H1 (cell line): ENCODE data around the gene UBAC1. TPM values are rescaled to one million over a fixed set of nuclear protein-coding genes. Genes with fewer than 3 reads are reported as not detected.
A peak's percentile ranks its signal among the peaks of the same experiment; 100 is the strongest.

Source experiments
- CTCF ChIA-PET: fragments of 300-600 bp; sonication (Branson Sonifier 250); formaldehyde crosslinking; loops from one replicate; lab custom pipeline; 2021; ENCODE audit not compliant: partially characterized antibody; lab: Charles Lee
- POLR2A ChIA-PET: fragments of 300-600 bp; sonication (Branson Sonifier 250); formaldehyde crosslinking; loops from one replicate; lab custom pipeline; 2021; ENCODE audit warnings: inconsistent platforms; ENCODE audit not compliant: partially characterized antibody; lab: Charles Lee
- DNase-seq, 2 experiments: peaks; one replicate each; pipeline versions ENCODE4 v3.0.0 to v3.0.0-alpha.2; 2010 to 2022; ENCODE audit warnings: low spot score in 2 of 2, low read depth in 1 of 2, mixed read lengths in 1 of 2
- FAIRE-seq: peaks from 2 replicates; lab custom pipeline; 2011; peaks lifted over from hg19 to GRCh38; lab: Jason Lieb, UNC
- H2AFZ ChIP-seq: 2 replicates; pipeline ENCODE4 v1.8.1; 2012; ENCODE audit warnings: low read length, inconsistent platforms
- H2AK5ac ChIP-seq: 2 replicates; pipeline ENCODE4 v1.6.1; 2013; ENCODE audit warnings: low read depth, low read length
- H2BK120ac ChIP-seq: replicated peaks from 2 replicates; pipeline ENCODE3; 2013; ENCODE audit warnings: low read depth, low read length, inconsistent platforms
- H2BK12ac ChIP-seq: 2 replicates; pipeline ENCODE4 v1.6.1; 2013; ENCODE audit warnings: low read depth, low read length
- H2BK15ac ChIP-seq: 2 replicates; pipeline ENCODE4 v1.6.1; 2013; ENCODE audit warnings: low read length
- H2BK20ac ChIP-seq: 2 replicates; pipeline ENCODE4 v1.6.1; 2013; ENCODE audit warnings: low read length
- H2BK5ac ChIP-seq: 2 replicates; pipeline ENCODE4 v1.6.1; 2013; ENCODE audit warnings: low read depth, low read length
- H3K14ac ChIP-seq: 2 replicates; pipeline ENCODE4 v1.6.1; 2013; ENCODE audit warnings: inconsistent platforms; ENCODE audit not compliant: insufficient read length
- H3K18ac ChIP-seq: 2 replicates; pipeline ENCODE4 v1.6.1; 2013; ENCODE audit warnings: low read length; ENCODE audit errors: extremely low read depth
- H3K23ac ChIP-seq: 2 replicates; pipeline ENCODE4 v1.6.1; 2013; ENCODE audit warnings: inconsistent platforms; ENCODE audit not compliant: insufficient read length
- H3K23me2 ChIP-seq: 2 replicates; pipeline ENCODE4 v1.6.1; 2013; ENCODE audit warnings: low read depth, low read length
- H3K27ac ChIP-seq: 2 replicates; pipeline ENCODE4 v1.6.1; 2011; ENCODE audit warnings: low read depth, low read length, inconsistent platforms
- H3K27me3 ChIP-seq, 4 experiments: replicated peaks in 1 of 4; 1 replicate in 1 of 4; 2 replicates in 3 of 4; pipeline versions ENCODE4 v1.6.1 to v1.8.1; 2011 to 2013; ENCODE audit warnings: low read length in 3 of 4, mild to moderate bottlenecking in 3 of 4, inconsistent platforms in 2 of 4, mixed read lengths in 2 of 4, moderate library complexity in 1 of 4; ENCODE audit not compliant: control insufficient read depth in 3 of 4, insufficient read depth in 3 of 4; ENCODE audit errors: extremely low read depth in 1 of 4
- H3K36me3 ChIP-seq, 4 experiments: 2 replicates each; pipeline versions ENCODE4 v1.6.1 to v1.8.1; 2011 to 2013; ENCODE audit warnings: mild to moderate bottlenecking in 4 of 4, low read length in 3 of 4, moderate library complexity in 2 of 4, control low read depth in 1 of 4, inconsistent platforms in 1 of 4; ENCODE audit not compliant: insufficient read depth in 4 of 4, control insufficient read depth in 2 of 4
- H3K4ac ChIP-seq: replicated peaks from 2 replicates; pipeline ENCODE3; 2013; ENCODE audit warnings: low read length, low read depth, mixed read lengths, inconsistent platforms; ENCODE audit not compliant: insufficient read length
- H3K4me1 ChIP-seq, 4 experiments: replicated peaks in 1 of 4; 1 replicate in 1 of 4; 2 replicates in 3 of 4; pipeline versions ENCODE4 v1.6.1 to v1.8.1; 2011 to 2013; ENCODE audit warnings: low read length in 3 of 4, inconsistent platforms in 2 of 4, mixed read lengths in 1 of 4; ENCODE audit not compliant: insufficient read depth in 4 of 4, control insufficient read depth in 3 of 4
- H3K4me2 ChIP-seq, 2 experiments: 2 replicates each; pipeline versions ENCODE4 v1.6.1 to v1.8.1; 2011 to 2013; ENCODE audit warnings: low read depth in 2 of 2, low read length in 2 of 2, control low read depth in 1 of 2, inconsistent platforms in 1 of 2, mild to moderate bottlenecking in 1 of 2; ENCODE audit not compliant: insufficient read depth in 1 of 2
- H3K4me3 ChIP-seq, 4 experiments: fragments of 200-600, 300-600 bp in 1 of 4; sonication (generic), shearing (Covaris generic), sonication (Bioruptor Twin) in 1 of 4; 2 replicates each; pipeline versions ENCODE4 v1.5.1 to v1.8.1; 2011 to 2016; ENCODE audit warnings: low read length in 4 of 4, low read depth in 3 of 4, control low read depth in 2 of 4, inconsistent platforms in 2 of 4, mild to moderate bottlenecking in 2 of 4, mixed read lengths in 1 of 4, moderate library complexity in 1 of 4; ENCODE audit not compliant: insufficient read depth in 2 of 4; ENCODE audit errors: extremely low read depth in 1 of 4
- H3K56ac ChIP-seq: replicated peaks from 2 replicates; pipeline ENCODE3; 2013; ENCODE audit warnings: low read depth, mild to moderate bottlenecking, mixed read lengths, low read length, inconsistent platforms; ENCODE audit not compliant: insufficient read length
- H3K79me1 ChIP-seq: 2 replicates; pipeline ENCODE4 v1.6.1; 2013; ENCODE audit warnings: low read depth, low read length, control low read depth
- H3K79me2 ChIP-seq, 2 experiments: 2 replicates each; pipeline versions ENCODE4 v1.6.1 to v1.8.1; 2012 to 2013; ENCODE audit warnings: low read length in 2 of 2, mild to moderate bottlenecking in 2 of 2, inconsistent platforms in 1 of 2; ENCODE audit not compliant: insufficient read depth in 2 of 2, control insufficient read depth in 1 of 2
- H3K9ac ChIP-seq, 4 experiments: replicated peaks in 1 of 4; 1 replicate in 1 of 4; 2 replicates in 3 of 4; pipeline versions ENCODE4 v1.6.1 to v1.8.1; 2011 to 2013; ENCODE audit warnings: low read depth in 3 of 4, low read length in 3 of 4, control low read depth in 2 of 4, mild to moderate bottlenecking in 2 of 4, moderate library complexity in 2 of 4, inconsistent platforms in 1 of 4; ENCODE audit errors: extremely low read depth in 1 of 4
- H3K9me3 ChIP-seq, 2 experiments: 2 replicates each; pipeline versions ENCODE4 v1.6.1 to v1.8.1; 2012 to 2013; ENCODE audit warnings: mild to moderate bottlenecking in 2 of 2, moderate library complexity in 2 of 2, control low read depth in 1 of 2, inconsistent platforms in 1 of 2, low read depth in 1 of 2, low read length in 1 of 2, mixed read lengths in 1 of 2; ENCODE audit not compliant: insufficient read depth in 2 of 2
- H4K20me1 ChIP-seq, 2 experiments: replicated peaks in 1 of 2; 2 replicates each; pipeline versions ENCODE3 to v1.8.1; 2011 to 2013; ENCODE audit warnings: inconsistent platforms in 2 of 2, low read length in 2 of 2, mild to moderate bottlenecking in 1 of 2; ENCODE audit not compliant: insufficient read depth in 2 of 2, control insufficient read depth in 1 of 2
- H4K5ac ChIP-seq: 2 replicates; pipeline ENCODE4 v1.6.1; 2013; ENCODE audit warnings: low read length, low read depth, mixed read lengths, inconsistent platforms; ENCODE audit not compliant: insufficient read length
- H4K8ac ChIP-seq: 2 replicates; pipeline ENCODE4 v1.8.0; 2013; ENCODE audit warnings: mild to moderate bottlenecking, moderate library complexity, low read length, inconsistent platforms; ENCODE audit not compliant: insufficient read depth; ENCODE audit errors: extremely low read depth
- H4K91ac ChIP-seq: replicated peaks from 2 replicates; pipeline ENCODE3; 2013; ENCODE audit warnings: low read length, mixed read lengths, inconsistent platforms; ENCODE audit not compliant: insufficient read length
- BCL11A ChIP-seq, 2 experiments: IDR thresholded peaks; one replicate each; pipeline ENCODE4 v1.6.1; 2011; ENCODE audit warnings: low read depth in 2 of 2, low read length in 2 of 2, mild to moderate bottlenecking in 2 of 2
- CTBP2 ChIP-seq: IDR thresholded peaks from 2 replicates; pipeline ENCODE4 v1.7.0; 2011; ENCODE audit warnings: borderline replicate concordance, mild to moderate bottlenecking, moderate library complexity, mixed read lengths, low read length; ENCODE audit not compliant: insufficient read depth, insufficient read length
- MAFK ChIP-seq: IDR thresholded peaks from 2 replicates; pipeline ENCODE4 v1.6.1; 2012; ENCODE audit warnings: low read depth, mild to moderate bottlenecking, improper control_type of control experiment, low read length
- MAX ChIP-seq: IDR thresholded peaks from 2 replicates; pipeline ENCODE4 v1.6.1; 2012; ENCODE audit warnings: inconsistent platforms
- RXRA ChIP-seq: IDR thresholded peaks from 2 replicates; pipeline ENCODE4 v1.6.1; 2011; ENCODE audit warnings: low read depth, mild to moderate bottlenecking, low read length, moderate library complexity; ENCODE audit not compliant: insufficient read depth
- SIRT6 ChIP-seq: IDR thresholded peaks from one replicate; pipeline ENCODE4 v1.7.1; 2012; ENCODE audit warnings: low read length, inconsistent platforms
- SP1 ChIP-seq: IDR thresholded peaks from 2 replicates; pipeline ENCODE4 v1.6.1; 2011; ENCODE audit warnings: low read depth, low read length
- ZNF274 ChIP-seq: IDR thresholded peaks from 2 replicates; pipeline ENCODE4 v1.7.0; 2012; ENCODE audit warnings: low read length, borderline replicate concordance; ENCODE audit errors: extremely low read depth
- WGBS, 2 experiments: shearing (Covaris generic) in 1 of 2; methylation state at CpG; one replicate each; pipeline versions ENCODE4 v1.1.6 to v1.1.7; 2013 to 2015; ENCODE audit warnings: low lambda C conversion rate in 2 of 2, mixed read lengths in 2 of 2, inconsistent platforms in 1 of 2, low coverage in 1 of 2, missing lambda C conversion rate in 1 of 2; ENCODE audit not compliant: insufficient replicate concordance in 2 of 2, insufficient coverage in 1 of 2, insufficient read length in 1 of 2; ENCODE audit errors: extremely low coverage in 1 of 2, missing lambda C conversion rate in 1 of 2; 5-methylcytosine and 5-hydroxymethylcytosine counted together
- polyA plus RNA-seq, 7 experiments: library from polyadenylated mRNA; depleted of rRNA in 3 of 7; stranded (reverse) in 5 of 7; unstranded in 2 of 7; fragments of >200 nt in 5 of 7; fragments of 200-250 nt in 2 of 7; gene quantifications; 1 replicate in 5 of 7; 2 replicates in 1 of 7; 4 replicates in 1 of 7; pipeline versions ENCODE4 v1.2.1 to v1.2.3, GENCODE V29; 2011 to 2013; ENCODE audit warnings: missing spikeins in 2 of 7, mixed read lengths in 2 of 7
- total RNA-seq: library from RNA; stranded (reverse); fragmentation: NEBNext Ultra II Directional; extraction: Animal tissue kit (Norgen Biotek cat#: 25700); gene quantifications from 2 replicates; pipeline ENCODE4 v1.2.1, GENCODE V29; 2021

The UBAC1 gene
- total and polyA plus RNA-seq, 2 of the 8 experiments (the other 6 are each of a cell fraction or from before 2014, with no cell fraction given), result 59.3 to 85.2 TPM

GRCh38 chr9:135905380-135906258 is 55.6 kb downstream of the UBAC1 start:
- H3K4me1 ChIP-seq, result peaks cover 13 to 15% (median 14%) of the 10 kb centered on the region in 4 experiments
- no peak overlapping the region for H2BK15ac ChIP-seq
- H4K5ac ChIP-seq, result no peak overlapping the region
- H3K23me2 ChIP-seq, result peaks cover 3% of the 10 kb centered on the region
- H2BK120ac ChIP-seq, result no peak overlapping the region
- DNase-seq (no peak), FAIRE-seq (no peak)
- TF ChIP-seq CTBP2 (no peak), MAX (no peak), MAFK (peak; percentile 82), BCL11A (IDR thresholded peaks at IDR 0.05; ENCODE audit: low read depth in 2 of 2, low read length in 2 of 2) (no peak), ZNF274 (no peak), SP1 (no peak), SIRT6 (no peak), RXRA (no peak)
- ChIA-PET CTCF (interaction anchor here (0.6 to 0.7 kb wide), 3 partner anchors 27 to 202 kb away, joined by 3 read pairs; no protein-coding TSS in a partner anchor), POLR2A (interaction anchor here (0.8 to 1.5 kb wide), 9 partner anchors 14 to 62 kb away, joined by 3 to 7 read pairs (median 3); no protein-coding TSS in a partner anchor)
- H3K27ac ChIP-seq, result no peak overlapping the region
- peaks cover 14 to 29% of the 10 kb centered on the region in 2 experiments for H4K20me1 ChIP-seq
- H3K4me2 ChIP-seq, result peak overlapping the region; percentile 79 to 84
- no peaks in the 10 kb centered on the region; a peak in 1 of 4 replicates for H3K9me3 ChIP-seq
- H3K18ac ChIP-seq, result no peak overlapping the region; the same call in 1 of the 2 replicates
- no peak overlapping the region for H3K56ac ChIP-seq
- H3K14ac ChIP-seq, result no peak overlapping the region
- 72% methylated on average over 23 of the region's 23 CpGs; no CpG with 5 or more reads in 1 of the 2 experiments for WGBS, 2 experiments
- H3K9ac ChIP-seq, result peak overlapping the region in 2 of 4 experiments; percentile 1 to 59; a peak in 1 of 7 replicates
- H3K4me3 ChIP-seq, result peak overlapping the region; percentile 68 to 93 (median 80)
- peaks cover 53 to 70% of the 10 kb centered on the region in 2 experiments for H3K79me2 ChIP-seq
- H3K4ac ChIP-seq, result no peak overlapping the region
- H3K36me3 ChIP-seq, result peaks cover 0 to 5% (median under 1%) of the 10 kb centered on the region in 4 experiments; a peak in 2 of 8 replicates
- H2BK12ac ChIP-seq, result no peak overlapping the region
- H3K27me3 ChIP-seq, result peaks cover 0 to 4% (median 1%) of the 10 kb centered on the region in 4 experiments; a peak in 3 of 7 replicates
- H4K91ac ChIP-seq, result no peak overlapping the region
- no peak overlapping the region for H2AFZ ChIP-seq
- no peak overlapping the region for H2BK20ac ChIP-seq
- H2BK5ac ChIP-seq, result no peak overlapping the region
- no peak overlapping the region for H4K8ac ChIP-seq
- H3K79me1 ChIP-seq, result peaks cover 20% of the 10 kb centered on the region
- H3K23ac ChIP-seq, result no peak overlapping the region
- no peak overlapping the region; the same call in 1 of the 2 replicates for H2AK5ac ChIP-seq
